Measurements from ENCODE around the gene RHOB. TPM values are rescaled to one million over a fixed set of nuclear protein-coding genes. Genes with fewer than 3 reads are reported as not detected.

RHOB gene
- total RNA-seq, 1 donor from 2014 or later, result 135 TPM

DNA sequence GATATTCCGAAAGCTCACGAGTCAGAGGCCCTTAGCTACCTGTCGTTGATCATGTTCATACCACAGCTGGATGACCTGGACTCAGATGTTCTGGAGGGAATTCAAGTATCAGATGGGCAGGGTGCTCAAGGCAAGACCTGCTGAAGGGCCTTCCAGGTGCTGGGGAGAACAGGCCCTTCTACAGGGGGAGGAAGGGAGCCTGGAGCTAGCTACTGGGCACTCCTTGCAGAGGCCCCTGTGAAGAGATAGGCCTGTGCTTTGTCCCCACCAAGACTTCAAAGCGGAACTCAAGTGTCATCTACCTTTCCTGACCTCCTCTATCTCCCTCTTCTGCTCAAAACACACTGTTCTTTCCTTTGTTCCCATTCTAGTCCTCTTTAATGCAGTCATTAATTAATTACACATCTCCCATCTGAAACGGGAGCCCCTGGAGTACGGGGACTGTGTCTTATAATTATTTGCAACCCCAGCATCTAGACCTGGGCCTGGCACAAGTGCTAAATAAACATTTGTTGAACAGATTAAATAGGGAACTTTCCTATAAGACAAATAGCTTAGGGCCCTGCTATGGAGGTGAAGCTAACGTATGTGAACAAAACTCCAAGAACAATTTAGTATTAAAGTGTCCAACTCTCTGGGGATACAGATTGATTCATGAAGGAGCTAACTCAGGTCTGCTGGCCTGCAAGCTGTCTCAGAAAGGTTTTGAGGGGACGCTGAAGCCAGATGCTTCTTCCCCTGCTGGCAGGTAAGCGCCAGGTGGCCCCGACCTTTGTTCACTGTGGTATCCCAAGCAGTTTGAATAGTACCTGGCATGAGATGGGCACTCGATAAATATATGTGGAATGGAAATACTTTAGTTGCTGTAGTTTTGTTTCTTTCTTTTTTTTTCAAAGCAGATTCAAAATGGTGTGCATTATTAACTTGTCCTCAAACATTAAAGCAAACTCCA lies 22.0 kb downstream of the RHOB start:
- no peaks in the 10 kb centered on the region for H3K9me3 Mint-ChIP-seq (ENCODE audit: unreplicated experiment)
- H3K27ac Mint-ChIP-seq (ENCODE audit: unreplicated experiment), result no peak overlapping the region
- no peaks in the 10 kb centered on the region for H3K4me1 Mint-ChIP-seq (ENCODE audit: low read depth, unreplicated experiment)
- H3K4me3 Mint-ChIP-seq (ENCODE audit: unreplicated experiment), result no peak overlapping the region
- H3K36me3 Mint-ChIP-seq (ENCODE audit: unreplicated experiment), result no peaks in the 10 kb centered on the region
- peaks cover 6% of the 10 kb centered on the region for H3K27me3 Mint-ChIP-seq (ENCODE audit: unreplicated experiment)
- DNase-seq, result no peak
- no peak for TF ChIP-seq CTCF (IDR thresholded peaks at IDR 0.05; ENCODE audit: partially characterized antibody, unreplicated experiment)

DNA sequence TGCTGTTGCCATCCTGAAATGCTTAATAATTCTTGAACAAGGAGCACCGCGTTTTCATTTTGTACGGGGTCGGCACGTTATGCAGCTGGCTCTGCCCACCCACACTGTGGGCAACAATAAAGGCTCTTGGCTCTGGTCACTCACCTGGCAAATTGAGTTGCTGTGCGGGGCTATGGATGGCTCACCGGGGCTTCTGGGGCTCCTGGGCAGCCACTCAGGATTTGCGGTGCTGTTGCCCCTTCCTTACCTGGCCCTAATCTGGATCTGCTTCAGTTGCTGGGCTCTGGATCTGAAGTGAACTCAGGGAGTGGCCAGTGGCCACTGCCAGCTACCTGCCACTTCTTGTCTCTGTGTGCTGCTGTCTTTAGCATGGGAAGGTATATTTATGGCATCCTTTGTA lies 22.7 kb downstream of the RHOB start:
- no peak for DNase-seq
- TF ChIP-seq CTCF (IDR thresholded peaks at IDR 0.05; ENCODE audit: partially characterized antibody, unreplicated experiment), result no peak
- no peak overlapping the region for H3K27ac Mint-ChIP-seq (ENCODE audit: unreplicated experiment)
- peaks cover 6% of the 10 kb centered on the region for H3K27me3 Mint-ChIP-seq (ENCODE audit: unreplicated experiment)
- peaks cover 4% of the 10 kb centered on the region for H3K4me1 Mint-ChIP-seq (ENCODE audit: low read depth, unreplicated experiment)
- no peaks in the 10 kb centered on the region for H3K36me3 Mint-ChIP-seq (ENCODE audit: unreplicated experiment)
- no peak overlapping the region for H3K4me3 Mint-ChIP-seq (ENCODE audit: unreplicated experiment)
- no peaks in the 10 kb centered on the region for H3K9me3 Mint-ChIP-seq (ENCODE audit: unreplicated experiment)

DNA sequence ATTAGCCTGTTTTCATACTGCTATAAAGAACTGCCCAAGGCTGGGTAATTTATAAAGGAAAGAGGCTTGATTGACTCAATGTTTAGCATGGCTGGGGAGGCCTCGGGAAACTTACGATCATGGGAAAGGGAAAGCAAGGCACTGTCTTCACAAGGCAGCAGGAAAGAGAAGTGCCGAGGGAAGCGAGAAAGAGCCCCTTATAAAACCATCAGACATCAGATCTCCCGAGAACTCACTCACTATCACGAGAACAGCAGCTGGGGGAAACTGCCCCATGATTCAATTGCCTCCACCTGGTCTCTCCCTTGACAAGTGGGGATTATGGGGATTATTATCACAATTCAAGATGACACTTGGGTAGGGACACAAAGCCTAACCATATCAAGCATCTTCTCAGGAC lies 23.3 kb downstream of the RHOB start:
- TF ChIP-seq CTCF (IDR thresholded peaks at IDR 0.05; ENCODE audit: partially characterized antibody, unreplicated experiment), result no peak
- no peaks in the 10 kb centered on the region for H3K9me3 Mint-ChIP-seq (ENCODE audit: unreplicated experiment)
- no peaks in the 10 kb centered on the region for H3K36me3 Mint-ChIP-seq (ENCODE audit: unreplicated experiment)
- H3K27ac Mint-ChIP-seq (ENCODE audit: unreplicated experiment), result no peak overlapping the region
- no peak overlapping the region for H3K4me3 Mint-ChIP-seq (ENCODE audit: unreplicated experiment)
- H3K4me1 Mint-ChIP-seq (ENCODE audit: low read depth, unreplicated experiment), result peaks cover 6% of the 10 kb centered on the region
- peaks cover 6% of the 10 kb centered on the region for H3K27me3 Mint-ChIP-seq (ENCODE audit: unreplicated experiment)
- no peak for DNase-seq

- Mint-ChIP-seq H3K27me3 (ENCODE audit: unreplicated experiment) (peaks cover 9% of the 10 kb centered on the region), H3K36me3 (ENCODE audit: unreplicated experiment) (no peaks in the 10 kb centered on the region), H3K27ac (ENCODE audit: unreplicated experiment) (no peak overlapping the region), H3K9me3 (ENCODE audit: unreplicated experiment) (no peaks in the 10 kb centered on the region), H3K4me1 (ENCODE audit: low read depth, unreplicated experiment) (peaks cover 6% of the 10 kb centered on the region), H3K4me3 (ENCODE audit: unreplicated experiment) (no peak overlapping the region)
- TF ChIP-seq CTCF (IDR thresholded peaks at IDR 0.05; ENCODE audit: partially characterized antibody, unreplicated experiment), result no peak
- DNase-seq, result no peak
Observed at GRCh38 chr2:20471148-20471547, 24.3 kb downstream of the RHOB start.

DNA sequence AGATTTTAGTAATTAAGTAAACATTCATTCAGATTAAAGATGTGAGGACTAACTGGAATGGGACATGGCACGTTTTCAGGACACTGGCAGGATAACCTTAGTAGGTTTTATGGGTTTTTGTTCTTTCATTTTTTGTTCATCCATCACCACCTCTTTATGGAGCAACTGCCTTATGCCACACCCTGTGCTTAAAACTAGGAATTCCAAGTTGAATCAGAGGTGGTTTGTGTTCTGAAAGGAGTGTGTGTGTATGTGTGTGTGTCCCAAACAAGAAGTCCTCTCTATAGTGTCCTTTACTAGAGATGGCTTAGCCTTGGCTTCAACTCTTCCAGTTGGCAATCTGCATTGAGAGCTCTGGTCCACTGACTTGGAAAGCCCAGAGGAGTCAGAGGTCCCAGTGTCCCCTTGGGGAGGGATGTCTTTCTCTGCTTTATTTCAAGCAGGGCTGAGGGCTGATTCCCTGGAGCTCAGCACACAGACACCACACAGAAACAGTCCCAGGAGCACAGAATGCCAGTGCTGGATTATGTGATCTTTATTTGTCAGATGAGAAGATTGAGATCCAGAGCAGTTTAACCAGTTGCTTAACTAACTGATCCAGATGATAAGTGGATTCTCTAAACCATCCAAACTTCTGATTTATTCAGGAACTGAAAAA lies 25.2 kb downstream of the RHOB start:
- TF ChIP-seq CTCF (IDR thresholded peaks at IDR 0.05; ENCODE audit: partially characterized antibody, unreplicated experiment), result no peak
- Mint-ChIP-seq H3K36me3 (ENCODE audit: unreplicated experiment) (no peaks in the 10 kb centered on the region), H3K27me3 (ENCODE audit: unreplicated experiment) (peaks cover 9% of the 10 kb centered on the region), H3K9me3 (ENCODE audit: unreplicated experiment) (no peaks in the 10 kb centered on the region), H3K4me3 (ENCODE audit: unreplicated experiment) (no peak overlapping the region), H3K4me1 (ENCODE audit: low read depth, unreplicated experiment) (peaks cover 6% of the 10 kb centered on the region), H3K27ac (ENCODE audit: unreplicated experiment) (no peak overlapping the region)
- DNase-seq, result no peak
